HG02610 (cell line): Measurements from ENCODE around the gene ARHGAP10.
A peak's percentile ranks its signal among the peaks of the same experiment; 100 is the strongest.

Experiments used
- ATAC-seq: cut with Tn5 transposase; IDR thresholded peaks from one replicate; pipeline ENCODE4 v1.9.1; 2021; ENCODE audit warnings: mild to moderate bottlenecking, moderate library complexity; ENCODE audit not compliant: unreplicated experiment

The ARHGAP10 gene, protein sequence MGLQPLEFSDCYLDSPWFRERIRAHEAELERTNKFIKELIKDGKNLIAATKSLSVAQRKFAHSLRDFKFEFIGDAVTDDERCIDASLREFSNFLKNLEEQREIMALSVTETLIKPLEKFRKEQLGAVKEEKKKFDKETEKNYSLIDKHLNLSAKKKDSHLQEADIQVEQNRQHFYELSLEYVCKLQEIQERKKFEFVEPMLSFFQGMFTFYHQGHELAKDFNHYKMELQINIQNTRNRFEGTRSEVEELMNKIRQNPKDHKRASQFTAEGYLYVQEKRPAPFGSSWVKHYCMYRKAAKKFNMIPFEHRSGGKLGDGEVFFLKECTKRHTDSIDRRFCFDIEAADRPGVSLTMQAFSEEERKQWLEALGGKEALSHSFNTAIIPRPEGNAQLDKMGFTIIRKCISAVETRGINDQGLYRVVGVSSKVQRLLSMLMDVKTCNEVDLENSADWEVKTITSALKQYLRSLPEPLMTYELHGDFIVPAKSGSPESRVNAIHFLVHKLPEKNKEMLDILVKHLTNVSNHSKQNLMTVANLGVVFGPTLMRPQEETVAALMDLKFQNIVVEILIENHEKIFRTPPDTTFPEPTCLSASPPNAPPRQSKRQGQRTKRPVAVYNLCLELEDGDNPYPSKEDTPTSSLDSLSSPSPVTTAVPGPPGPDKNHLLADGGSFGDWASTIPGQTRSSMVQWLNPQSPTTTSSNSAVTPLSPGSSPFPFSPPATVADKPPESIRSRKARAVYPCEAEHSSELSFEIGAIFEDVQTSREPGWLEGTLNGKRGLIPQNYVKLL

DNA sequence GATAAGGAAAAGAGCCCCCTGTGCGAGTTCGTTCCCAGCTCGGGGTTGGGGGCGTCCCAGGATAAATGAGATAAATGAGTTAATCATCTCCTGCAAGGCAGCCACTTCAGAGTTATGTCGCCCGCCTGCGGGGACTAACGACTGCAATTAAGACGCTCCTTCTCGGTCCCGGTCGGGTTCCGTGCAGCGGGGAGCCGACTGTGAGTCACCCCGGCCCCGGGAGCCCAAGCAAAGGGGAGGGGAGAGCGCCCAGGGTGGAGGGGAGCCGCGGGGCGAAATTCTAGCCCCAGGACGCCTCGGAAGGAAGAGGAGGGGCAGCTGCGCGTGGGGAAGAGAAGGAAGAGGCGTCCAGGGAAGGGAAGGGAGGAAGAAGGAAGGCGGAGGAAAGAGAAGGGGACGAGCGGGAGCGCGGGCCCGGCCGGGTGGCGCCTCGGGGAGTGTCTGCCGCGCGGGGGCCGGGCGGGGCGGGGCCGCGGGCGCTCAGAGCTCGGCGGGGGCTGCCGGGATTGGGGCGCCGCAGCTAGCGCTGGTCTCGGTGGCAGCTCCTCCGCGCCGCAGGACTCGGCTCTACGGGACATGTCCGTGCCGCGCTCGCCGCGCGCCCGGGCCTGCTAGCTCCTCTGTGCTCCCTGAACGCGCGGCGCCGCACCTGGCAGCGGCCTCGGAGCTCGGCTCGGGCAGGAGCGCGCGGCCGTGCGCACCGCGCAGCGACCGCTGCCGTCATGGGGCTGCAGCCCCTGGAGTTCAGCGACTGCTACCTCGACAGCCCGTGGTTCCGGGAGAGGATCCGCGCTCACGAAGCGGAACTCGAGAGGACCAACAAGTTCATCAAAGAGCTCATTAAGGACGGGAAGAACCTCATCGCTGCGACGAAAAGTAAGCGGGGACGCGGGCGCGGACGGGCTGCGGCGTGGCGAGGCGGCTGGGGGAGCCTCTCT lies at the start of gene ARHGAP10:
Gene ARHGAP10, plus strand, starts transcription at position 509 of the 938 bp plus-strand sequence. Its CDS starts 214 bp downstream, at position 723.
- peak; percentile 62 for ATAC-seq

- ATAC-seq: no peak
These were observed 49.1 kb upstream of the ARHGAP10 start for GRCh38 chr4:147682755-147683154.

DNA sequence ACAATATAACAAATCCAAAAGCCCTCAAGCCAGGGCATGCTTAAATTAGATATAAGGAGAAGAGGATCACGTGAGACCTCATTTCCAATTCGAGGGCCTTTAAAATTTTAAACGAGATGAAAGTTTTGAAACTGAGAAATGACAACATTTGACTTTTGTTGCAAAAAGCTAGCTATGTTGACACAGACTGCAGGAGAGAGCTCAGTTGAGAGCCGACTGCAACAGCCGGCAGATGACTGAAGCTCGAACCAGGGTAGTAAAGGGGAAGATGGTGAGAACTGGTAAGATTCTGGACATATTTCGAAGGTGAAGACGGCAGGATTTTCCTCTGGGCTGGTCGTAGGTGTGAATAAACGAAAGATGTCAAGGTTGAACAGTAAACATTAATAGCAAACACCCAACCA lies 48.7 kb upstream of the ARHGAP10 start:
- ATAC-seq: no peak

GRCh38 chr4:147683717-147684700 lies 47.9 kb upstream of the ARHGAP10 start, which contains the start of gene PRMT9:
Gene PRMT9, minus strand, starts transcription at chr4:147684163. Its CDS starts 176 bp downstream, at chr4:147683987.
- peak; percentile 100 for ATAC-seq

DNA sequence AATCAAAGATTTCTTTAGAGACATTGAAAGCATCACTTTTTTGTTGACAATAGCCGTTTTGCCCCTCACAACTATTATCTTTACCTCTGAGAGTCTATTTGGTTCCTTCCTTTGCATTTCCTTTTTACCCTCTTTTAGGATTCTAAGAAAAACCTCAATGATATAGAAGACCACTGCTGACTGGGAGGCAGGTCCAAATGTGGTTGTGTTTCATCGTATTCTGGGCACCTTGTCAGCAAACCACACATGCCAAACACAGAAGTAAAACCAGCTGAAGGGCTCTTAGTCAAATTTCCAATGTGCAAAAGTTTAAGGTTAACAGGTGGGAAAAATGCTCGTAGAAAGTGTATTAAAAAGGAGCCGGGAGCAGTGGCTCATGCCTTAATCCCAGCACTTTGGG lies 42.8 kb upstream of the ARHGAP10 start:
- no peak for ATAC-seq

DNA sequence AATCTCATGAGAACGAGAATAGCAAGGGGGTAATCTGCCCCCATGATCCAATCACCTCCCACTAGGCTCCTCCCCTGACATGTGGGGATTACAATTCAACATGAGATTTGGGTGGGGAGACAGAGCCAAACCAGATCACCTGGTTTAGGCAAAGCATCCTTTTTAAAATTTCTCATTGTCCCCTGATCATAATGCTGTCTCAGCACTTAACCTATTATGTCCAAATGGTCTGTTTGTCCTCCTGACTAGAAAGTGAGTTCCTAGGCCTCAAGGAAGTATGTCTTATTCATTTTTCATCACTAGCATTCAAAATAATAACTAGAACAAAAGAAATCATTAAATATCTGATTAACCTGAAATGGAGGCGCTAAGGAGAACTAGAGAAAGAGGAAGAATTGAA lies 40.1 kb upstream of the ARHGAP10 start:
- ATAC-seq: no peak

DNA sequence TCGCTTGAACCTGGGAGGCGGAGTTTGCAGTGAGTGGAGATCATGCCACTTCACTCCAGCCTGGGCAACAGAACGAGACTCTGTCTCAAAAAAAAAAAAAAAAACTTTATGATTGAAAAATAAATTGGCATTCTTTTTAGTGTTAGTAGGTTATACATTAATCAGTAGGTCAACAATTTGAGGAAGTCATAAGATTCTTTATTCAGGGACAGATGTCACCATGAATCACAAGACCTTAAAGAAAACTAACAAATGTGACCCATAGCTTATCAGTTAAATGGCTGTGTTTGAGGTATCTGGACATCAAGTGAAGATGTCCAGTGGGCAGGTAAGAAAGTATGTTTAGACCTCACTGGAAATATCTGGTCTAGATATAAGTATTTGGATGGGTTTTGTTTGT lies 38.7 kb upstream of the ARHGAP10 start:
- no peak for ATAC-seq

DNA sequence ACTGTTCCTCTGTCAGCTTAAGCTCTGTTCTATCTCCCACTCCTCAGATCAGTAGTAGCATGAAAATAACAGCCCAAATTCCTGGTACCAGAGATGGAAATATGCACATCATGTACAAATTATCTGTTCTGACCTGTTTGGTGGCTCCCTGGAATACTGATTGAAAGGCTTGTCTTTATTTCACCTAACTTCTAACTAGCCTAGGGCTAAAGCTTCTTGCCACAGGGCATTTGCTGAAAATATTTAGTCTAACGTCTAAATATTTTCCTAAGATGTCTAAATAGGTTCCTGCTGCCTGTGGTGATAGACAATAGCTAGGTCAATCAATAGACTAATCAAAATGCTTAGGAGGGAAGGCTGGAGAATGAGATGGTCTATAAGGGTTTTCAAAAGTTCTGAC lies 35.0 kb upstream of the ARHGAP10 start:
- no peak for ATAC-seq

DNA sequence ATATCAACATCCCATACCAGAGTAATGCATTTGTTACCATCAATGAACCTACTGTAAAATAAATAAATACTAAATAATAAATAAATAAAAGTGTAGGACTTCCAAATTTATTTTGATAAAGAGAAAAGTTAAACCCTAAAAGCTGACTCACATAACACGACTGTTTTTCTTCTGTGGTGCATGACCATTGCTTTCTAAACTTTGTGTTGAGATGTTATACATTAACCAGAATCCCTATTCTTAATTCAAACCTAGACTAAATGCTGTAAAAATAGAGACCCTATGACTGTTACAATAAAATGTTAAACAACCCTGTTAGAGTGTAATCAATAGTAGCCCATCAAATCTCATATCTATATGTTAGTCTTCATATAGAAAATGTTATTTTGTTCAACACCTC lies 27.0 kb upstream of the ARHGAP10 start:
- ATAC-seq: no peak

GRCh38 chr4:147707892-147708672 lies 23.8 kb upstream of the ARHGAP10 start:
- ATAC-seq: peak; percentile 72

DNA sequence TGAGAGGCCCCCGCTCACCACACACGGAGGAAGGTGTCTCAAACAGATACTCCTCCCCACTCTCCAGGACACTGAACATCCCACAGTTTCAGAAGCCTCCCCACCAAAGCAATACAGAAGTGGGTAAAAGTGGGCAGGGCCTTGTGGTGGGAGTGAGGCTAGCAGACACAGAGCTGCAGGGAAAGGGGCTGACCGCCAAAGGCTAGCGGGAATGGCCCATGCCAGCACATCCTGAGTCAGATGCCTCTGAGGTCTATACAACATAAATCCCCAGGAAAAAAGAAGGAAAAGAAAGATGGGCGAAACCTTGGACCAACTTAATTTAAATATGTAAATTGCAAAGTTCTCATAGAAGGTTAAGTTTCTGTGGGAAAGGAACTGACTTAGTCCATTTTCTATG lies 21.9 kb upstream of the ARHGAP10 start:
- ATAC-seq: no peak

GRCh38 chr4:147714575-147715401 lies 17.1 kb upstream of the ARHGAP10 start:
- ATAC-seq: no peak

DNA sequence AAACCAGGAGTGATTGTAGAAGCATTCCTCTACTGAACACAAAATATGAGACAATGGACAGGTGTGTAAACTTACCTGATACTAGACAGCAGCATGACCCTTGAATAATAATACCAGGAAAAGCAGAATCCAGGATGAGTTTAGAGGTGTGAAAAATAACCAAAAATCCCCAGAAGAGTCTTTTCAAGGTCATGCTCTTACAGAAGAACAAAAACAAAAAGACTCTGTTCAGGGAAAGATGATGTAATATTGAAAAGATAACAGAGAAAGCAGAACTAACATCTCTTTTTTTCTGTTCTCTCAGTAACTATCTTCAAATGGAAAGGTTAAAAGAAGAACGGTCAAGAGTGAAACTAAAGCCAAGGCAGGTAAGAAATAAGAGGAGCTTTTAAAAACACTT lies 14.0 kb upstream of the ARHGAP10 start:
- peak; percentile 91 for ATAC-seq

DNA sequence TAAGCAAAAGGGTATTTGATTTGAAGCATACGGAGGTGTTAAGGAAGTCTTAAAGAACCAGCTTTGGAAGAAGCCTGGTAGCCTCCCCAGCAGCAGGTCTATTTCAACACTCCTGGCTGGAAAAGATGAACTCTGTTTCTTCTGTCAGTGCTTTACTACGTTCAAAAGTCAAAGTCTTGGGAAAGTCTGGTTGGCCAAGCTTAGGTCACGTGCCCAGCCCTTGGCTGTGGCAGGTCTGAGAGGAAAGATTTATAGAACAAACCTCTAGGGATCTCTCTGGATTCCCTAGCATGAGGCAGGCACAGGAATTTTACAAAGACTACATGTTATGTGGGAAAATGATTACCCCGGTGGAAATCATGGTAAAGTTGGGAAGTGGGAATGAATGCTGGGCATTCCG lies 8.6 kb upstream of the ARHGAP10 start:
- no peak for ATAC-seq

DNA sequence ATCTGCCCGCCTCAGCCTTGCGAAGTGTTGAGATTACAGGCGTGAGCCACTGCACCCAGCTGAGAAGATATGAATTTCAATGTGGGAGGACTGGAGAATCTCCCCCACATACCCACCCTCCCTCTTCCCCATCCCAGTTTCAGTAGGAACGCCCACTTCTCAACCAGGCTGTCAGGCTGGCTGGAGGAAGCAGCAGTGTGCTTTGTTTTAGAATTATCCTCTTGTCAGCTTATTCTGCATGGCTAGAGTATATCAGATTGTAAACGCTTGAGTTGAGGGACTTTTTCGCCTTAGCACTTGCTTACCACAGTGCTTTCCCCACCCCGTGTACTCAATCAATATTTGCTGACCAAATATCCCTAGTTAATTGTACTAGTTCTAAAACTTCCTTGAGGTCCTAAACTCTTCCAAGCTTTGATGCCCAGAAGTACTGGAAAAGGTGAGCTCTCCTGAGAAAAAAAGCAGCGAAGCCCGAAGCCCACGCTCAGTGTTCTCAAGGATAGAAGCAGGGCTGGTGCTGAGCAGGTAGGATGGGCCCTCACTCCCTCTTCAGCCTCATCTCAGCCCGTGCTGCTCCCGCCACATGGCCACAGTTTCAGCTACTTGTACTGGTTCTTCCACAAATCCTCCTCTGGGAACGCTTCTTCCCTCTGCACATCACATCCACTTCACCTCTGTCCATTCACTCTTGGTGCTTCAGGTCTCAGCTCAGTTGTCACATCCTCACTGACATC lies 7.3 kb upstream of the ARHGAP10 start:
- ATAC-seq: no peak

DNA sequence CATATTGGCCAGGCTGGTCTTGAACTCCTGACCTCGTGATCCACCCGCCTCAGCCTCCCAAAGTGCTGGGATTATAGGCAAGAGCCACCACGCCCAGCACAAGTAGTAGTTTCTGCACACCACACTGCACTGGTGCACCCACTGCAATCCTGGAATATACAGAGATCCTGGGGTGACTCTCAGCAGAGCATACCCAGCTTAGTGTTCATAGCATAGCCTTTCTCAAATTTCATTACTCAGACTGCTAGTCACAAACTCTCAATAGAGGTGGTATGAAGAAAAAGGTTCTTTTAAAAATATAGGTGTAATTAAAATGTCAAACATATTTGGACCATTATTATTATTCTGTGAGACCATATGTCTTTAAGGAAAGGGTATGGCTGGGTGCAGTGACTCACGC lies 6.2 kb upstream of the ARHGAP10 start:
- ATAC-seq: no peak

- ATAC-seq: no peak
These were observed 4.3 kb upstream of the ARHGAP10 start for GRCh38 chr4:147727476-147728028.
